HepG2 (cell line): ENCODE results near the gene SELENOM. TPM values are rescaled to one million over a fixed set of nuclear protein-coding genes. Genes with fewer than 3 reads are reported as not detected.

ENCODE experiments used
- ATAC-seq: fragments of 200-7000 bp; cut with Tn5 transposase; 3 replicates; pipeline ENCODE4 v1.9.1; 2020; ENCODE audit warnings: mild to moderate bottlenecking, moderate library complexity
- BruUV-seq: library from RNA; stranded (reverse); fragments of 400-500 nt; replicated peaks from 2 replicates; lab custom pipeline; 2021; lab: Mats Ljungman, UMichigan
- CTCF ChIA-PET: fragments of 300-600 bp; formaldehyde crosslinking; extraction: SDS; loops from one replicate; lab custom pipeline; 2021; ENCODE audit warnings: low total read pairs, inconsistent platforms, low intra/inter-chr PET ratio; lab: Yijun Ruan, JAX
- POLR2A ChIA-PET: fragments of 350-600 bp; sonication (Branson Sonifier 250); formaldehyde crosslinking; loops from one replicate; lab custom pipeline; 2020; ENCODE audit warnings: antibody characterized with exemption, inconsistent platforms; lab: Yijun Ruan, JAX
- DNase-seq: peaks from one replicate; pipeline ENCODE4 v3.0.0-alpha.2; 2015; ENCODE audit warnings: low spot score
- FAIRE-seq: peaks from 3 replicates; lab custom pipeline; 2011; peaks lifted over from hg19 to GRCh38; lab: Jason Lieb, UNC
- H2AFZ ChIP-seq: one replicate; pipeline ENCODE4 v1.6.1; 2011; ENCODE audit warnings: low read length, inconsistent platforms
- H3K27ac ChIP-seq: fragments of 300-600 bp; 3 replicates; pipeline ENCODE4 v1.8.0; 2011; ENCODE audit warnings: mixed run types, mild to moderate bottlenecking, mixed read lengths, low read length, inconsistent platforms; ENCODE audit not compliant: insufficient read depth; ENCODE audit errors: extremely low read length
- H3K27me3 ChIP-seq, 2 experiments: fragments of 200-600 bp in 1 of 2; 2 replicates in 1 of 2; 3 replicates in 1 of 2; pipeline versions ENCODE4 v1.6.0 to v1.8.0; 2011; ENCODE audit warnings: low read length in 2 of 2, mild to moderate bottlenecking in 2 of 2, moderate library complexity in 2 of 2, inconsistent platforms in 1 of 2; ENCODE audit not compliant: insufficient read depth in 2 of 2, control insufficient read depth in 1 of 2
- H3K36me3 ChIP-seq, 2 experiments: fragments of 200-600 bp in 1 of 2; replicated peaks in 1 of 2; 2 replicates in 1 of 2; 3 replicates in 1 of 2; pipeline versions ENCODE4 v1.5.1 to v1.8.0; 2011; ENCODE audit warnings: low read length in 2 of 2, inconsistent platforms in 1 of 2; ENCODE audit not compliant: insufficient read depth in 2 of 2, control insufficient read depth in 1 of 2
- H3K4me1 ChIP-seq: 2 replicates; pipeline ENCODE4 v1.5.1; 2012; ENCODE audit warnings: low read length, inconsistent platforms; ENCODE audit not compliant: insufficient read depth
- H3K4me2 ChIP-seq: 2 replicates; pipeline ENCODE4 v1.6.0; 2011; ENCODE audit warnings: low read depth, low read length, inconsistent platforms
- H3K4me3 ChIP-seq, 3 experiments: fragments of 200-600 bp in 1 of 3; sonication (generic), shearing (Covaris generic) in 1 of 3; replicated peaks in 1 of 3; 2 replicates each; pipeline ENCODE4 v1.5.1; 2011 to 2016; ENCODE audit warnings: low read length in 3 of 3, inconsistent platforms in 2 of 3, low read depth in 2 of 3, mild to moderate bottlenecking in 2 of 3, control low read depth in 1 of 3, mixed read lengths in 1 of 3; ENCODE audit not compliant: insufficient read depth in 1 of 3
- H3K79me2 ChIP-seq: one replicate; pipeline ENCODE4 v1.6.1; 2011; ENCODE audit warnings: low read length, inconsistent platforms; ENCODE audit not compliant: insufficient read depth
- H3K9ac ChIP-seq: 2 replicates; pipeline ENCODE4 v1.6.0; 2011; ENCODE audit warnings: mild to moderate bottlenecking, low read depth, low read length, inconsistent platforms; ENCODE audit not compliant: insufficient read depth
- H3K9me3 ChIP-seq: 2 replicates; pipeline ENCODE4 v1.5.1; 2012; ENCODE audit warnings: mild to moderate bottlenecking, low read length
- H4K20me1 ChIP-seq: 2 replicates; pipeline ENCODE4 v1.6.0; 2011; ENCODE audit warnings: inconsistent platforms, mild to moderate bottlenecking, low read length, moderate library complexity; ENCODE audit not compliant: insufficient read depth
- EP300 ChIP-seq, 3 experiments: sonication (generic) in 1 of 3; formaldehyde crosslinking in 1 of 3; IDR thresholded peaks; 2 replicates each; pipeline versions ENCODE4 v1.5.1 to v1.6.1; 2011 to 2020; ENCODE audit warnings: low read depth in 2 of 3, low read length in 2 of 3, borderline replicate concordance in 1 of 3, improper control_type of control experiment in 1 of 3, mild to moderate bottlenecking in 1 of 3, missing genetic modification reagents in 1 of 3, moderate library complexity in 1 of 3
- FIP1L1 ChIP-seq: fragments of 200-400 bp; formaldehyde crosslinking; IDR thresholded peaks from 2 replicates; pipeline ENCODE4 v1.6.1; 2018; ENCODE audit warnings: low read depth, mild to moderate bottlenecking, low read length, moderate library complexity, borderline replicate concordance; ENCODE audit not compliant: insufficient read depth
- FOXK2 ChIP-seq: fragments of 450-650 bp; IDR thresholded peaks from 2 replicates; pipeline ENCODE4 v1.6.1; 2016
- HBP1 ChIP-seq: IDR thresholded peaks from 2 replicates; pipeline ENCODE4 v1.6.1; 2016; ENCODE audit warnings: low read depth, control low read depth
- KDM4B ChIP-seq: sonication (generic); formaldehyde crosslinking; IDR thresholded peaks from 2 replicates; pipeline ENCODE4 v1.4.0; 2020; ENCODE audit warnings: missing genetic modification reagents
- MAFF ChIP-seq: IDR thresholded peaks from 2 replicates; pipeline ENCODE4 v1.6.1; 2011; ENCODE audit warnings: low read depth, low read length, improper control_type of control experiment
- MEF2D ChIP-seq: sonication (generic); formaldehyde crosslinking; IDR thresholded peaks from 2 replicates; pipeline ENCODE4 v1.5.1; 2020; ENCODE audit warnings: mild to moderate bottlenecking, missing genetic modification reagents
- NCOA2 ChIP-seq: sonication (generic); formaldehyde crosslinking; IDR thresholded peaks from 2 replicates; pipeline ENCODE4 v1.8.0; 2022; ENCODE audit warnings: inconsistent platforms
- POLR2G ChIP-seq: fragments of 200-400 bp; formaldehyde crosslinking; IDR thresholded peaks from 2 replicates; pipeline ENCODE4 v1.6.1; 2018; ENCODE audit warnings: mild to moderate bottlenecking, low read depth, low read length, moderate library complexity
- ZNF12 ChIP-seq: sonication (generic); formaldehyde crosslinking; IDR thresholded peaks from 2 replicates; pipeline ENCODE4 v1.5.0; 2020; ENCODE audit warnings: missing genetic modification reagents
- ZNF232 ChIP-seq: sonication (generic); formaldehyde crosslinking; IDR thresholded peaks from 2 replicates; pipeline ENCODE4 v1.4.0; 2020; ENCODE audit warnings: missing genetic modification reagents, borderline replicate concordance
- ZNF333 ChIP-seq: sonication (generic); formaldehyde crosslinking; IDR thresholded peaks from 2 replicates; pipeline ENCODE4 v1.4.0; 2020; ENCODE audit warnings: mild to moderate bottlenecking, missing genetic modification reagents, borderline replicate concordance
- ZNF350 ChIP-seq: sonication (generic); formaldehyde crosslinking; IDR thresholded peaks from 2 replicates; pipeline ENCODE4 v1.4.0; 2020; ENCODE audit warnings: mild to moderate bottlenecking, low read depth, missing genetic modification reagents, borderline replicate concordance
- ZNF710 ChIP-seq: sonication (generic); formaldehyde crosslinking; IDR thresholded peaks from 2 replicates; pipeline ENCODE4 v1.5.0; 2020; ENCODE audit warnings: mild to moderate bottlenecking, missing genetic modification reagents, borderline replicate concordance
- ZNF75D ChIP-seq: sonication (generic); formaldehyde crosslinking; IDR thresholded peaks from 2 replicates; pipeline ENCODE4 v1.8.1; 2023; ENCODE audit warnings: missing genetic modification reagents, mild to moderate bottlenecking, borderline replicate concordance
- ZNF781 ChIP-seq: sonication (generic); formaldehyde crosslinking; IDR thresholded peaks from 2 replicates; pipeline ENCODE4 v1.5.1; 2020; ENCODE audit warnings: borderline replicate concordance, mild to moderate bottlenecking, missing genetic modification reagents; ENCODE audit errors: not compliant biosample characterization
- WGBS: methylation state at CpG from one replicate; pipeline ENCODE4 v1.1.6; 2017; ENCODE audit warnings: low lambda C conversion rate; 5-methylcytosine and 5-hydroxymethylcytosine counted together
- in situ Hi-C: cut with HindIII; loops from 2 replicates; pipeline ENCODE4 v1.10.0; 2017; ENCODE audit warnings: low pct_unique_long_range_greater_than_20kb; ENCODE audit not compliant: extremely low pct_ligation_motif_present
- intact Hi-C: fragments of 100-400 bp; cut with micrococcal nuclease; formaldehyde crosslinking; loops from one replicate; pipeline ENCODE4 v1.10.0; 2022; ENCODE audit not compliant: unreplicated experiment
- polyA plus RNA-seq, 8 experiments: library from polyadenylated mRNA; depleted of rRNA in 3 of 8; stranded (reverse) in 7 of 8; unstranded in 1 of 8; fragments of >200 nt; fragmentation: Illumina TruSeq in 4 of 8; extraction: Trizol in 4 of 8; gene quantifications; 2 replicates each; pipeline versions ENCODE4 v1.2.1 to v1.2.3, GENCODE V29; 2011 to 2016; ENCODE audit warnings: low read depth in 4 of 8, missing spikeins in 1 of 8, mixed read lengths in 1 of 8; ENCODE audit not compliant: insufficient read depth in 1 of 8
- total RNA-seq, 5 experiments: library from RNA; depleted of rRNA; stranded (reverse); fragments of >200 nt; fragmentation: Illumina TruSeq; extraction: Trizol; gene quantifications; 2 replicates each; pipeline ENCODE4 v1.2.3, GENCODE V29; 2016; ENCODE audit warnings: low read depth in 1 of 5

The SELENOM gene
- total and polyA plus RNA-seq, 2 of the 13 experiments (the other 11 are each of a cell fraction or from before 2014, with no cell fraction given): 4.1 to 4.3 TPM

GRCh38 chr22:31085928-31086327, 21.4 kb downstream of the SELENOM start:
- H3K36me3 ChIP-seq: peaks cover 29 to 39% of the 10 kb centered on the region in 2 experiments
- H4K20me1 ChIP-seq: no peaks in the 10 kb centered on the region
- no peak for ATAC-seq
- no peak overlapping the region for H3K4me3 ChIP-seq
- WGBS: 86% methylated on average over 1 of the region's 3 CpGs
- no peak for DNase-seq
- H3K9ac ChIP-seq: no peak overlapping the region
- H3K9me3 ChIP-seq: no peaks in the 10 kb centered on the region
- in situ Hi-C loops: no loop called here
- H3K4me2 ChIP-seq: no peak overlapping the region
- CTCF ChIA-PET: no interaction called here
- TF ChIP-seq ZNF12 (no peak), EP300 (IDR thresholded peaks at IDR 0.05; ENCODE audit: low read depth in 2 of 2, low read length in 2 of 2) (no peak), EP300 (CRISPR knock-in tag; IDR thresholded peaks at IDR 0.05; ENCODE audit: borderline replicate concordance) (no peak), ZNF710 (no peak), ZNF333 (CRISPR knock-in tag) (no peak), FIP1L1 (no peak), ZNF232 (CRISPR knock-in tag) (no peak)
- TF ChIP-seq, all 625 proteins: peak for 0
- POLR2A ChIA-PET: no interaction called here
- BruUV-seq: no TSS peak
- H3K79me2 ChIP-seq: peaks cover 3% of the 10 kb centered on the region
- no peak overlapping the region for H3K27ac ChIP-seq
- intact Hi-C loops: no loop called here
- H3K4me1 ChIP-seq: peaks cover 20% of the 10 kb centered on the region
- FAIRE-seq: no peak
- no peaks in the 10 kb centered on the region; a peak in 1 of 5 replicates for H3K27me3 ChIP-seq
- no peak overlapping the region for H2AFZ ChIP-seq

GRCh38 chr22:31085493-31085824, 21.9 kb downstream of the SELENOM start:
- no TSS peak for BruUV-seq
- H3K27me3 ChIP-seq: no peaks in the 10 kb centered on the region; a peak in 1 of 5 replicates
- H3K4me1 ChIP-seq: peaks cover 22% of the 10 kb centered on the region
- FAIRE-seq (no peak), ATAC-seq (no peak), DNase-seq (no peak)
- no peaks in the 10 kb centered on the region for H3K9me3 ChIP-seq
- H3K4me3 ChIP-seq: no peak overlapping the region
- ChIA-PET CTCF (no interaction called here), POLR2A (no interaction called here)
- H4K20me1 ChIP-seq: no peaks in the 10 kb centered on the region
- H3K27ac ChIP-seq: no peak overlapping the region
- in situ Hi-C loops: no loop called here
- intact Hi-C loops: no loop called here
- WGBS: 86% methylated on average over 11 of the region's 13 CpGs
- no peak overlapping the region for H2AFZ ChIP-seq
- H3K4me2 ChIP-seq: no peak overlapping the region
- no peak overlapping the region for H3K9ac ChIP-seq
- H3K36me3 ChIP-seq: peaks cover 26 to 34% of the 10 kb centered on the region in 2 experiments
- peaks cover 3% of the 10 kb centered on the region for H3K79me2 ChIP-seq
- TF ChIP-seq NCOA2 (CRISPR knock-in tag) (no peak), ZNF75D (no peak), FOXK2 (no peak), POLR2G (no peak), ZNF12 (no peak), KDM4B (CRISPR knock-in tag) (no peak), MAFF (no peak), MEF2D (CRISPR knock-in tag) (no peak), HBP1 (no peak), ZNF781 (CRISPR knock-in tag) (no peak), ZNF350 (CRISPR knock-in tag) (no peak)
